ENCODE results near the gene SLC26A4. TPM values are rescaled to one million over a fixed set of nuclear protein-coding genes. Genes with fewer than 3 reads are reported as not detected.
"Not testable (repeated sequence)": the region's sequence is repeated elsewhere in the genome, so short reads cannot be mapped to it uniquely, and the experiment has no call there.

SLC26A4 gene
- total RNA-seq, 1 experiment from 2014 or later = 0.24 TPM

DNA sequence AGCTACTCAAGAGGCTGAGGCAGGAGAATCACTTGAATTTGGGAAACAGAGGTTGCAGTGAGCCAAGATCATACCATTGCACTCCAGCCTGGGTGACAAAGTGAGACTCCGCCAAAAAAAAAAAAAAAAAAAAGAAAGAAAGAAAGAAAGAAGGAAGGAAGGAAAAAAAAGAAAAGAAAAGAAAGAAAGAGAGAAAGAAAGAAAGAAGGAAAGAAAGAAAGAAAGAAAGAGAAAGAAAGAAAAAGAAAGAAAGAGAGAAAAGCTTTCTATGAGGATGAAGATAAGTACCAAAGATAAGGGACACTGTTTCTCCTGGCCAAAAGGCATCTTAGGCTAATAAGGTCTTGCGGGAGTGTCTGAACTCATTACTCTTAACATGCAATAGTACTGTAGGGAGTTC lies 21.6 kb upstream of the SLC26A4 start:
- H3K27ac ChIP-seq = not testable (repeated sequence)

DNA sequence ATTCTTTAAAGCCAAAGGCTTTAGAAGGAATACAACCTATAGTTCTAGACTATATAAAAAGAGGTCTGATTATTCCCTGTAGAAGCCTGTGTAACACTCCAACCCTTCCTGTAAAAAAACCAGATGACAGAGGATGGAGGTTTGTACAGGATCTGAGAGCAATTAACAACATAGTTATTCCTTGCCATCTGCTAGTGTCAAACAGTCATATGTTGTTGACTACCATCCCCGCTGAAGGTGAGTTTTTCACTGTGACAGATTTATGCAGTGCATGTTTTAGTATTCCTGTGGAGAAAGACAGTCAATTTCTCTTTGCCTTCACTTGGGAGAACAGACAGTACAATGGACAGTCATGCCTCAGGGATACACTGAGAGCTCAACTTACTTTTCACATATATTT lies 19.0 kb upstream of the SLC26A4 start:
- H3K36me3 ChIP-seq = no peaks in the 10 kb centered on the region
- peaks cover 6% of the 10 kb centered on the region; the same call in 1 of the 2 replicates for H3K4me1 ChIP-seq (replicated peaks)
- DNase-seq (ENCODE audit: low read depth in 1 of 2, low spot score in 2 of 2) = no peak
- H3K9me3 ChIP-seq (replicated peaks) = no peaks in the 10 kb centered on the region
- H3K27me3 ChIP-seq (replicated peaks) = no peaks in the 10 kb centered on the region
- H3K4me3 ChIP-seq = no peak overlapping the region
- H3K27ac ChIP-seq = no peak overlapping the region

More for the DNA sequence above, 21.6 kb upstream of the SLC26A4 start:
- not testable (repeated sequence) for H3K36me3 ChIP-seq; H3K4me1 ChIP-seq (replicated peaks); DNase-seq (ENCODE audit: low read depth in 1 of 2, low spot score in 2 of 2); H3K27me3 ChIP-seq (replicated peaks); H3K4me3 ChIP-seq; H3K9me3 ChIP-seq (replicated peaks)

DNA sequence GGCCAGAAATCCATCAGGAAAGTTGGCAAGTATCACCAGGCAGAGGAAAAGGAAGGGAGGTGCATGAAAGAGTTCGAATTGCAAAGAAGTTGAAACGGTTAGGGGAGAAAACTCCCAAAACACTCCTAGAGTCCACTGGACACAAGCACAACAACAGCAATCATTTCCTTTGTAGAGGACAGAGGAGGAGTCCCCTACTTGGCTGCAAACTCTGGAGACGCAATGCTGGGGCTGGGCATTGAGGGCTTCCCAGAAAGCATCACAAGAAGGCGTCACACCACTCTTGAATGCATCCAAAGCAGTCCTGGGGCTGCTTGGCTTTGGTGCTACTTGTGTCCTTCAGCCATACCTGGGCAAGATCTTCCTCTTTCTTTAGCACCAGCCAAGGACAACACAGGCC lies 18.1 kb upstream of the SLC26A4 start:
- H3K4me3 ChIP-seq = no peak overlapping the region
- no peaks in the 10 kb centered on the region for H3K9me3 ChIP-seq (replicated peaks)
- no peaks in the 10 kb centered on the region for H3K27me3 ChIP-seq (replicated peaks)
- peaks cover 6% of the 10 kb centered on the region; the same call in 1 of the 2 replicates for H3K4me1 ChIP-seq (replicated peaks)
- no peak for DNase-seq (ENCODE audit: low read depth in 1 of 2, low spot score in 2 of 2)
- H3K27ac ChIP-seq = no peak overlapping the region
- H3K36me3 ChIP-seq = no peaks in the 10 kb centered on the region

DNA sequence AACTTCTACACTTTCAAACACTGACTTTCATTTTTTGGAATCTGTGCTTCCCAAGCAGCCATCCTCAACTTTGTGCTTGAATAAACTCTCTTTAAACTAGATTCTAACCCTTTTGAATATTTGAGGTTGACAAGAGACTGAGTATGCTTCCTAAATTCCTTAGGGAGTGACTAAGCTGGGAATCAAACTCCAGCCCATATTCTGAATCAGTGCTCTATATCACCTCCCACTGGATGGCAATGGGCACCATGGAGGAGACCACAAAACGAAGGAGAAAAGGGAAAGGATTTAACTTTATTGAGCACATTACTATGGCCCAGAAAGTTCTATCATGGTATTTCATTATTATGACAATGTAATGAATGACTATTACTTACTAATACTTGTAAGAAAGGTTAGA lies 17.2 kb upstream of the SLC26A4 start:
- Histone ChIP-seq H3K9me3 (replicated peaks) (no peaks in the 10 kb centered on the region), H3K36me3 (no peaks in the 10 kb centered on the region), H3K27ac (no peak overlapping the region), H3K4me1 (replicated peaks) (peaks cover 6% of the 10 kb centered on the region; the same call in 1 of the 2 replicates), H3K27me3 (replicated peaks) (no peaks in the 10 kb centered on the region), H3K4me3 (no peak overlapping the region)
- DNase-seq (ENCODE audit: low read depth in 1 of 2, low spot score in 2 of 2) = peak in 1 of 2 experiments; percentile 19

DNA sequence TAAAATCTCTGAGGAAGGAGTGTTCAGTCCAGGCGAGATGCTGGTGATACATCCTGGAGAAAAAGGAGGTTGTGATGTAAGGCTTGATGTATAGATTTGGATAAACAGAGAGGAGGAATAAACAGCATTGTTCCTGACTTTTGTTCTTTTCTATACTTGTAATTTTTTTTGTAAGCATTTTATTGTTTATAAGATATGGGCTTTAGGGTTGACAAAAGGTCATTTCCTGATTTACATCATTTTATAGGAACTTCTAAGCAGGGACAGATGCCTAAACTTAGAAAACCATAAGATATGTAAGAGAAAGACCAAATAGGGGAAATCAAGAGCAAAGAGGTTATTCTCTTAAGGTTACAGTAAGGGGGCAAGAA lies 16.7 kb upstream of the SLC26A4 start:
- Histone ChIP-seq H3K4me1 (replicated peaks) (peaks cover 6% of the 10 kb centered on the region; the same call in 1 of the 2 replicates), H3K27ac (no peak overlapping the region), H3K4me3 (no peak overlapping the region), H3K36me3 (no peaks in the 10 kb centered on the region), H3K9me3 (replicated peaks) (no peaks in the 10 kb centered on the region), H3K27me3 (replicated peaks) (no peaks in the 10 kb centered on the region)
- DNase-seq (ENCODE audit: low read depth in 1 of 2, low spot score in 2 of 2) = no peak

DNA sequence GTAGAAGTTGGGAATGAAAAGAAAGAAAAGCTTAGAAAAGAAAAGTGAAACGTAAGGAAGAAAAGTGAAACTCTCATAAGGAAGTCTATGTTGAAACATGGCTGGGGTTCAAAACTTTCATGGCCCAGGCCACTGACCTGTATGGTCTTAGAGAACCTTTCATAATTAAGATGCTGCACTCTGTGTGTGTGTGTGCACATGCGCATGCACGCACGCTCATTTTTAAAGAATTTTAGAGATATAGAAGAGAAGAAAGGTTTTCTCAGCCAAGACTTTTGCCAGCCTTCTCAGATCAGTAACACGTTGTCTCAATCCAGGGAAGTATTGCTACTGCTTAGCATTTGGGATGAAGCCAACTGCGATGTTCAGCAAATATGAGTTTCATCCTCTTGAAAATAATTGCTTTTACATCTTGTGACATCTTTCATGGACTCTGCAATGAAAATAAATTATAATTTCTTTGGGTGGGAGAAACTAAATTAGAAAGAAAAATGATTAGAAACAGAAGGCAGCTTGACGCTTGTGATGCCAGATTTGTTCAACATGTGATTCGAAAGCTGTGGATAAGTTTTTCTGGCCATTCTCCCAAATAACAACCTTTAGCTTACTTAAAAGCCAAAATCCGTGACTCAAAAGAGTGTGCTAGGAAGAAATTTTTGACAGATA lies 16.2 kb upstream of the SLC26A4 start:
- peaks cover 6% of the 10 kb centered on the region; the same call in 1 of the 2 replicates for H3K4me1 ChIP-seq (replicated peaks)
- H3K36me3 ChIP-seq = no peaks in the 10 kb centered on the region
- no peaks in the 10 kb centered on the region for H3K9me3 ChIP-seq (replicated peaks)
- no peak for DNase-seq (ENCODE audit: low read depth in 1 of 2, low spot score in 2 of 2)
- no peak overlapping the region for H3K27ac ChIP-seq
- H3K27me3 ChIP-seq (replicated peaks) = no peaks in the 10 kb centered on the region
- no peak overlapping the region for H3K4me3 ChIP-seq

DNA sequence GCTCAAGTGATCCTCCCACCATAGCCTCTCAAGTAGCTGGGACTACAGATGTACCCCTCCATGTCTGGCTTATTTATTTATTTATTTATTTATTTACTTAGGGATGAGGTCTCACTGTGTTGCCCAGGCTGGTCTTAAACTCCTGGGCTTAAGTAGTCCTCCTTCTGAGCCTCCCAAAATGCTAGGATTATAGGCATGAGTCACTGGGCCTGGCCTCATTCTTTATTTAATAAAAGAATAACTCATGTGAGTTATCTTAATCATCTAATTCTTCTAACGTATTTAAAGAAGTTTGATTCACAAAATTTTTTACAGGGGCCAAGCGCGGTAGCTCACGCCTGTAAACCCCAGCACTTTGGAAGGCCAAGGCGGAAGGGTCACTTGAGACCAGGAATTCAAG lies 8.0 kb upstream of the SLC26A4 start:
- no peaks in the 10 kb centered on the region; the same call in 1 of the 2 replicates for H3K9me3 ChIP-seq (replicated peaks)
- no peak for DNase-seq (ENCODE audit: low read depth in 1 of 2, low spot score in 2 of 2)
- H3K36me3 ChIP-seq = no peaks in the 10 kb centered on the region
- H3K27ac ChIP-seq = no peak overlapping the region
- no peak overlapping the region for H3K4me3 ChIP-seq
- no peaks in the 10 kb centered on the region; the same call in 1 of the 2 replicates for H3K27me3 ChIP-seq (replicated peaks)
- no peaks in the 10 kb centered on the region for H3K4me1 ChIP-seq (replicated peaks)

DNA sequence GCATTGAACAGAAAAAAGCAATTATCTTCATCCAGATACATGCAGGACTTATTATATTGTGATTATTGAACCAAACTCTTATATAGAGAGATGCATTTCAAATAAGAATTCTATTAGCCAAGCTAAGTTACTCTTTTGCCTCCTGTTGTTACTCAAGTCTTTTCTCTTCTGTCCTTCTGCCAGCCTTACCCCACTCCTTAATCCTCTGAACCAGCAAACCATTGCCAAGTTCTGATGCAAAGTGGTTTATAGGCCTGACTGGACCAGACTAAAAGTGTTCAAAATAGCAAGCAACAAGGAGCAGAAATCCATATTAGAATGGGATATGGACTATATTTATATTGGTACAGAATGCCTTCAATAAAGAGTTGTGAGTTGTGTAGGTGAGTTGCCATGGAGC lies 2.2 kb upstream of the SLC26A4 start:
- Histone ChIP-seq H3K27ac (no peak overlapping the region), H3K4me1 (replicated peaks) (peaks cover 23% of the 10 kb centered on the region), H3K27me3 (replicated peaks) (peaks cover 35% of the 10 kb centered on the region), H3K4me3 (no peak overlapping the region), H3K36me3 (no peaks in the 10 kb centered on the region), H3K9me3 (replicated peaks) (no peaks in the 10 kb centered on the region)
- no peak for DNase-seq (ENCODE audit: low read depth in 1 of 2, low spot score in 2 of 2)

DNA sequence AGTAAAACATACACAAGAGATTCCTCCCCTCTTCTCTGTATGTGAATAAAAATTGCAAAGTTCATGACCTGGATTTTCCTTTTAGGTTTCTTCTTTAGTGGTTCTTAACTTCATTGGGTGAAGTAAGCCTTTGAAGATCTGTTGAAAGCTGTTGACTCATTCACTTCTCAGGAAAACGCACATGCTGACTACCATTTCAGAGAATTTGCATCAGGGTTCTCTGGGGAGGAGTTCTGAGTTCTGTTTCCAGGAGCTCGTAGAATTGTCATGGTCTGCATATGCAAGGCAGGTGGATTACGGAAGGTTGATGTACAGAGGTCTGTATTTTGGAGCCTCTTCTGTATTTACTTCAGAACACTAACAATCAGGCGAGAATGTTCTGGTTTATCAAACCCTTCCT lies 962 bp upstream of the SLC26A4 start:
- H3K27ac ChIP-seq = no peak overlapping the region
- peaks cover 23% of the 10 kb centered on the region for H3K4me1 ChIP-seq (replicated peaks)
- no peaks in the 10 kb centered on the region for H3K36me3 ChIP-seq
- DNase-seq (ENCODE audit: low read depth in 1 of 2, low spot score in 2 of 2) = no peak
- no peak overlapping the region for H3K4me3 ChIP-seq
- H3K9me3 ChIP-seq (replicated peaks) = no peaks in the 10 kb centered on the region
- peaks cover 35% of the 10 kb centered on the region for H3K27me3 ChIP-seq (replicated peaks)

DNA sequence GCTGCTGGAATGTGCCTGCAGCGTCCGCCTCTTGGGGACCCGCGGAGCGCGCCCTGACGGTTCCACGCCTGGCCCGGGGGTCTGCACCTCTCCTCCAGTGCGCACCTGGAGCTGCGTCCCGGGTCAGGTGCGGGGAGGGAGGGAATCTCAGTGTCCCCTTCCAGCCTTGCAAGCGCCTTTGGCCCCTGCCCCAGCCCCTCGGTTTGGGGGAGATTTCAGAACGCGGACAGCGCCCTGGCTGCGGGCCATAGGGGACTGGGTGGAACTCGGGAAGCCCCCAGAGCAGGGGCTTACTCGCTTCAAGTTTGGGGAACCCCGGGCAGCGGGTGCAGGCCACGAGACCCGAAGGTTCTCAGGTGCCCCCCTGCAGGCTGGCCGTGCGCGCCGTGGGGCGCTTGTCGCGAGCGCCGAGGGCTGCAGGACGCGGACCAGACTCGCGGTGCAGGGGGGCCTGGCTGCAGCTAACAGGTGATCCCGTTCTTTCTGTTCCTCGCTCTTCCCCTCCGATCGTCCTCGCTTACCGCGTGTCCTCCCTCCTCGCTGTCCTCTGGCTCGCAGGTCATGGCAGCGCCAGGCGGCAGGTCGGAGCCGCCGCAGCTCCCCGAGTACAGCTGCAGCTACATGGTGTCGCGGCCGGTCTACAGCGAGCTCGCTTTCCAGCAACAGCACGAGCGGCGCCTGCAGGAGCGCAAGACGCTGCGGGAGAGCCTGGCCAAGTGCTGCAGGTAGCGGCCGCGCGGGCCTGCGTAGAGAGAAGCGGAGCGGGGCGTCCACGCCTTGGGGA lies 645 bp downstream of the SLC26A4 start:
- Histone ChIP-seq H3K27me3 (replicated peaks) (peaks cover 35% of the 10 kb centered on the region), H3K36me3 (no peaks in the 10 kb centered on the region), H3K4me3 (peak overlapping the region; percentile 28), H3K27ac (no peak overlapping the region), H3K4me1 (replicated peaks) (peaks cover 23% of the 10 kb centered on the region), H3K9me3 (replicated peaks) (no peaks in the 10 kb centered on the region)
- peak; percentile 39 to 54 for DNase-seq (ENCODE audit: low read depth in 1 of 2, low spot score in 2 of 2)

DNA sequence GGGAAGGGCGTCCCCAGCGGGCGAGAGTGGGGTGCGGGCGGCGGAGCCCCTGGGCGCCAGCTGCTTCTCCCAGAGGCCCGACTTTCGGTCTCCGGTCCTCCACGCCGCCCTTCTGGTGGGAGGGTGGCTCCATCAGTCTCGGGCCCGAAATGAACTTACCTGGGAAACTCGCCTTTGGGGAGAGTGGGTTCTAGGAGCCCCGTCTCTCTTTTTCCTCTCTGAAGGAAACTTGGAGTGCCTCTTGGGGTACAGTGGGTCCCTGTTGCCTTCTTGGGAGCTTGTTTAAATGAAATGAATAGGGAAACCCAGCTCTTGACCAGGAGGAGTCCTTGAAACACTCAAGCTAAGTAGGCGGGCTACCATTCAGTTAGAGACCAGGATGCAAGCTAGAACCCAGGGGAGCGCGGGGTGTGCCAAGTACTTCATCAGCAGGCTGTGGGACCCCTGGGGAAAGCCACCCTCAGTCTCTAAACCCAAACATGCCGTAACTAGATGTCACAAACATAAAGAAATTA lies 1.3 kb downstream of the SLC26A4 start:
- Histone ChIP-seq H3K4me1 (replicated peaks) (peaks cover 23% of the 10 kb centered on the region), H3K36me3 (no peaks in the 10 kb centered on the region), H3K9me3 (replicated peaks) (no peaks in the 10 kb centered on the region), H3K4me3 (peak overlapping the region; percentile 28), H3K27me3 (replicated peaks) (peaks cover 35% of the 10 kb centered on the region), H3K27ac (no peak overlapping the region)
- DNase-seq (ENCODE audit: low read depth in 1 of 2, low spot score in 2 of 2) = no peak

DNA sequence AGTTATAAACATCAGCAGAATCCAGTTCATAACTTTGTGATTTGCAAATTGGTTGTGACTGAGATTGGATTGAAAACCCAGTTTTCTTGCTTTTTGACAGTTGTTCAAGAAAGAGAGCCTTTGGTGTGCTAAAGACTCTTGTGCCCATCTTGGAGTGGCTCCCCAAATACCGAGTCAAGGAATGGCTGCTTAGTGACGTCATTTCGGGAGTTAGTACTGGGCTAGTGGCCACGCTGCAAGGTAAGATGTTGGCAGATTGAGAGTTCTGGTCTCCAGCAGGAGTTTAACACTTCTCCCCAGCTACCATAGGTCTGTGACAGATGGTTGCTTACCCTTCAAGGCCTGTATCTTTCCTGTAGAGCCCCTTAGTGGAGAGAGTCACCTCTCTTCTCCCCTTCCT lies 2.6 kb downstream of the SLC26A4 start:
- DNase-seq (ENCODE audit: low read depth in 1 of 2, low spot score in 2 of 2) = no peak
- Histone ChIP-seq H3K36me3 (no peaks in the 10 kb centered on the region), H3K4me1 (replicated peaks) (peaks cover 23% of the 10 kb centered on the region), H3K27me3 (replicated peaks) (peaks cover 38% of the 10 kb centered on the region), H3K27ac (no peak overlapping the region), H3K4me3 (no peak overlapping the region), H3K9me3 (replicated peaks) (no peaks in the 10 kb centered on the region)

DNA sequence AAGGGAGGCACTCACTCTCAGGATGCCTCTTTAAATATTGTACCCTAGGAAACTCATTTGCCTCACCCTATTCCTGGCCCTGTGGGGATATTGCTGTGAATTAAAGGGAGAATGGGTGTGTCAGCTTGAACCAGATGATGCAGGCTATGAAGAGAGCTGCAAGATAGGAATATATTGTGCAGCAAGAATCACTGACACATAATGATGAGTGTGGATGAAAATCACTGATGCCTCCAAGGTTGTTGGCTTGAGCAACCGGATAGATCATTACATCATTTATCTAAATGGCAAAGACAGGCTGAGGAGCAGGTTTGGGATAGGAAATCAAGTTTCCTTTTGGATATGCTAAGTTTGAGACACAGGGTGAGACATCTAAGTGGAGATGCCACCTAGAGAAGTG lies 6.2 kb downstream of the SLC26A4 start:
- Histone ChIP-seq H3K27me3 (replicated peaks) (peaks cover 9% of the 10 kb centered on the region), H3K36me3 (no peaks in the 10 kb centered on the region), H3K4me3 (no peak overlapping the region), H3K4me1 (replicated peaks) (peaks cover 2% of the 10 kb centered on the region; the same call in 1 of the 2 replicates), H3K27ac (no peak overlapping the region), H3K9me3 (replicated peaks) (no peaks in the 10 kb centered on the region)
- DNase-seq (ENCODE audit: low read depth in 1 of 2, low spot score in 2 of 2) = no peak

DNA sequence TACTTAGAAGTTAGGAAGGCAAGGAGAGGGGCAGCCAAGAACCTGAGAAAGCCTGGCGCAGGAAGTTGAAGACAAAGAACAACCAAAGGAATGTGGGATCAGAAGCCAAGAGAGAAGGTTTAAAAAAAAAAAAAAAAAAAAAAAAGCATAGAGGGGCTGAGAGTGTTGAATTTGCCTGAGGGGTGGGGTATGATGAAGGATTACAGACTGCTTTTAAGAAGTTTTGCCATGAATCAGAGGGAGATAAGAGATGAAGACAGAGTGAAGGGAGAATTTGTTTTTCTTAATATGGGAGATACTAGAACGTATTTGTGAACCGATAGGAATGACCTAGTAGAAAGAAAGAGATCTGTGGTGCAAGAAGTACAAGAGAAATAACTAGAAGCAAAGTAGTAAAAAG lies 6.7 kb downstream of the SLC26A4 start:
- no peak overlapping the region for H3K27ac ChIP-seq
- H3K4me1 ChIP-seq (replicated peaks) = no peaks in the 10 kb centered on the region
- H3K9me3 ChIP-seq (replicated peaks) = no peaks in the 10 kb centered on the region
- no peak for DNase-seq (ENCODE audit: low read depth in 1 of 2, low spot score in 2 of 2)
- H3K36me3 ChIP-seq = no peaks in the 10 kb centered on the region
- H3K4me3 ChIP-seq = no peak overlapping the region
- peaks cover 3% of the 10 kb centered on the region for H3K27me3 ChIP-seq (replicated peaks)
